GM19455 (cell line): ENCODE results near the gene ZNF732.
"Not testable (repeated sequence)": the region's sequence is repeated elsewhere in the genome, so short reads cannot be mapped to it uniquely, and the experiment has no call there.

ENCODE experiments used
- ATAC-seq: cut with Tn5 transposase; IDR thresholded peaks from one replicate; pipeline ENCODE4 v1.9.1; 2021; ENCODE audit not compliant: unreplicated experiment

The ZNF732 gene

GRCh38 chr4:253936-254756, 51.1 kb downstream of the ZNF732 start:
- no peak for ATAC-seq

GRCh38 chr4:252065-252601, 53.1 kb downstream of the ZNF732 start:
- no peak for ATAC-seq

- no peak for ATAC-seq
Measured at GRCh38 chr4:244471-244870, 60.8 kb downstream of the ZNF732 start.

GRCh38 chr4:243426-243825, 61.8 kb downstream of the ZNF732 start:
- no peak for ATAC-seq

- ATAC-seq, result peak; percentile 64
Measured at GRCh38 chr4:242121-242848, 63.0 kb downstream of the ZNF732 start.

GRCh38 chr4:241411-241810, 63.9 kb downstream of the ZNF732 start:
- not testable (repeated sequence) for ATAC-seq

- ATAC-seq, result no peak
Measured at GRCh38 chr4:236028-236427, 69.2 kb downstream of the ZNF732 start.

GRCh38 chr4:234178-234577, 71.1 kb downstream of the ZNF732 start:
- ATAC-seq, result no peak

GRCh38 chr4:223913-224497, 81.3 kb downstream of the ZNF732 start:
- no peak for ATAC-seq
